ENCODE measurements around the gene ATG14. TPM values are rescaled to one million over a fixed set of nuclear protein-coding genes. Genes with fewer than 3 reads are reported as not detected.

ATG14 gene
- polyA plus RNA-seq, 2 of the 4 experiments (the other 2 are of a cell fraction): 5.9 to 7.4 TPM

DNA sequence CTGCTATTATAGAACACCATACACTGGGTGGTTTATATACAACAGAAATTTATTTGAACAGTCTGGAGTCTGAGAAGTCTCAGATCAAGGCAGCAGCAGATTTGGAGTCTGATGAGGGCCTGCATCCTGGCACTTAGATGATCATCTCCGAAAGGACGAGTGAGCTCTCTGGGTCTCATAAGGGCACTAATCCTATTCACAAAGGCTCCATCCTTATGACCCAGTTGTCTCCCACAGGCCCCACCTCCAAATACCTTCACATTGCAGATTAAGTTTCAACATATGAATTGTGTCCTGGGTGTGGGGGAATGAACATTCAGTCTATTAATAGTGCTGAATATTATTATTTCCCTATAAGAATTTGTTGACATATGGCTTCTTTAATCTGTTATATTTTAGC, 86.8 kb downstream of the ATG14 start:
- POLR2A ChIA-PET: interaction anchor here (0.6 kb wide), 1 partner anchor 40 kb away, joined by 4 read pairs; no protein-coding TSS in a partner anchor
- 89% methylated on average over 2 of the region's 2 CpGs for WGBS (ENCODE audit: missing lambda C conversion rate)
- no peak for FAIRE-seq

GRCh38 chr14:55323910-55324309, 87.7 kb downstream of the ATG14 start:
- no peak overlapping the region for H3K4me2 ChIP-seq
- CTCF ChIA-PET: no interaction called here
- no peak for FAIRE-seq
- H3K27ac ChIP-seq: no peak overlapping the region
- ATAC-seq: no peak
- H3K4me1 ChIP-seq: no peaks in the 10 kb centered on the region
- no peak for DNase-seq (ENCODE audit: low read depth in 1 of 2, low spot score in 1 of 2)
- H3K9me3 ChIP-seq: no peaks in the 10 kb centered on the region
- TF ChIP-seq, protein P1, sequence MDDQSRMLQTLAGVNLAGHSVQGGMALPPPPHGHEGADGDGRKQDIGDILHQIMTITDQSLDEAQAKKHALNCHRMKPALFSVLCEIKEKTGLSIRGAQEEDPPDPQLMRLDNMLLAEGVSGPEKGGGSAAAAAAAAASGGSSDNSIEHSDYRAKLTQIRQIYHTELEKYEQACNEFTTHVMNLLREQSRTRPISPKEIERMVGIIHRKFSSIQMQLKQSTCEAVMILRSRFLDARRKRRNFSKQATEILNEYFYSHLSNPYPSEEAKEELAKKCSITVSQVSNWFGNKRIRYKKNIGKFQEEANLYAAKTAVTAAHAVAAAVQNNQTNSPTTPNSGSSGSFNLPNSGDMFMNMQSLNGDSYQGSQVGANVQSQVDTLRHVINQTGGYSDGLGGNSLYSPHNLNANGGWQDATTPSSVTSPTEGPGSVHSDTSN (IDR thresholded peaks at IDR 0.05): no peak
- no peak for TF ChIP-seq ZNF302 (CRISPR knock-in tag; IDR thresholded peaks at IDR 0.05)
- TF ChIP-seq ZSCAN20 (CRISPR knock-in tag; IDR thresholded peaks at IDR 0.05): no peak
- TF ChIP-seq EP300 (IDR thresholded peaks at IDR 0.05): no peak
- POLR2A ChIA-PET: no interaction called here
- no peak overlapping the region for H3K4me3 ChIP-seq

More for the DNA sequence above, 86.8 kb downstream of the ATG14 start:
- no peak overlapping the region for H3K27ac ChIP-seq
- no peaks in the 10 kb centered on the region for H3K9me3 ChIP-seq
- no peak for TF ChIP-seq MAZ (IDR thresholded peaks at IDR 0.05; ENCODE audit: borderline replicate concordance, low read depth, low read length)
- TF ChIP-seq NR3C1 (IDR thresholded peaks at IDR 0.05): no peak
- TF ChIP-seq ZC3H11A (IDR thresholded peaks at IDR 0.05): no peak
- no peak for TF ChIP-seq HDAC2 (IDR thresholded peaks at IDR 0.05)
- H3K4me3 ChIP-seq: no peak overlapping the region
- DNase-seq (ENCODE audit: low read depth in 1 of 2, low spot score in 1 of 2) (no peak), ATAC-seq (no peak)
- H3K4me2 ChIP-seq: no peak overlapping the region
- CTCF ChIA-PET: no interaction called here
- H3K4me1 ChIP-seq: no peaks in the 10 kb centered on the region

GRCh38 chr14:55318694-55319093, 92.9 kb downstream of the ATG14 start:
- no peak overlapping the region for H3K27ac ChIP-seq
- H3K4me3 ChIP-seq: no peak overlapping the region
- DNase-seq (ENCODE audit: low read depth in 1 of 2, low spot score in 1 of 2) (no peak), FAIRE-seq (no peak), ATAC-seq (no peak)
- CTCF ChIA-PET: interaction anchor here (0.6 to 1.4 kb wide), 3 partner anchors 32 to 286 kb away, joined by 3 read pairs; no protein-coding TSS in a partner anchor
- TF ChIP-seq CEBPB (IDR thresholded peaks at IDR 0.05) (no peak), MAZ (IDR thresholded peaks at IDR 0.05; ENCODE audit: borderline replicate concordance, low read depth, low read length) (no peak), MYC (IDR thresholded peaks at IDR 0.05; ENCODE audit: borderline replicate concordance, low read length) (no peak), FOSL2 (IDR thresholded peaks at IDR 0.05) (no peak), FOSL2 (CRISPR knock-in tag; IDR thresholded peaks at IDR 0.05) (no peak), RAD21 (conservative IDR thresholded peaks at IDR 0.05 in 1 of 2, IDR thresholded peaks at IDR 0.05 in 1 of 2) (no peak), HOXB5 (CRISPR knock-in tag; IDR thresholded peaks at IDR 0.05) (no peak), PHF8 (IDR thresholded peaks at IDR 0.05; ENCODE audit: borderline replicate concordance, low read depth) (no peak), BHLHE40 (IDR thresholded peaks at IDR 0.05; ENCODE audit: low read depth, low read length) (no peak), GATA3 (IDR thresholded peaks at IDR 0.05; ENCODE audit: borderline replicate concordance) (no peak), CHD4 (IDR thresholded peaks at IDR 0.05; ENCODE audit: borderline replicate concordance) (no peak), EHF (CRISPR knock-in tag; IDR thresholded peaks at IDR 0.05) (no peak)
- TF ChIP-seq, protein P2, sequence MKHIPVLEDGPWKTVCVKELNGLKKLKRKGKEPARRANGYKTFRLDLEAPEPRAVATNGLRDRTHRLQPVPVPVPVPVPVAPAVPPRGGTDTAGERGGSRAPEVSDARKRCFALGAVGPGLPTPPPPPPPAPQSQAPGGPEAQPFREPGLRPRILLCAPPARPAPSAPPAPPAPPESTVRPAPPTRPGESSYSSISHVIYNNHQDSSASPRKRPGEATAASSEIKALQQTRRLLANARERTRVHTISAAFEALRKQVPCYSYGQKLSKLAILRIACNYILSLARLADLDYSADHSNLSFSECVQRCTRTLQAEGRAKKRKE (CRISPR knock-in tag; IDR thresholded peaks at IDR 0.05; ENCODE audit: low read depth): no peak
- H3K9me3 ChIP-seq: 0 out of 3 replicates have a peak, but pooled peaks cover 2% of the 10 kb centered on the region
- no peaks in the 10 kb centered on the region for H3K4me1 ChIP-seq
- H3K4me2 ChIP-seq: no peak overlapping the region
- POLR2A ChIA-PET: no interaction called here
- WGBS (ENCODE audit: missing lambda C conversion rate): 88% methylated on average over 1 of the region's 1 CpG

Data from A549 (cell line).